ENCODE data around the gene ELF4. TPM values are rescaled to one million over a fixed set of nuclear protein-coding genes. Genes with fewer than 3 reads are reported as not detected.

Gene ELF4
- total RNA-seq, 1 experiment from 2014 or later, result 19.2 TPM

DNA sequence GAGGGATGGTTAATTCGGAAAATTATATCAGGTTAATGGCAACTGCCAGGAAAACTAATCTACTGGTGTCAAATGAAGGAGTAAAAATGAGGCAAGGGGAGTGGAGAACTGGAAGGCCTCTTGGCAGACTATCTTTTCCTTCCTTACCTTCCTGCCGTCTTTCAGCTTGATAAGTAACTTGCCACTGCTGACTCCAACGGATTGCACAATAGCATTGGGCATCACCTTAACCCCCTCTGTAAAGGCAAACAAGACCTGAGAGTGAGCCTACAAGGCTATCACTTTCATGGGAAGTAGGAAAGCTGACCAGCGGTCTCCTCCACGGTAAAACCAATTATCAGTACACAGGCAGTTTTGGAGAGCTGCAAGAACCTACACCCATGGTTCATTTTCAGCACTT, 26.2 kb upstream of the ELF4 start:
- Histone ChIP-seq H3K9ac (ENCODE audit: low read length) (no peak overlapping the region), H3K27me3 (ENCODE audit: insufficient read depth, low read length) (no peaks in the 10 kb centered on the region), H3K4me3 (replicated peaks in 1 of 2; ENCODE audit: low read depth in 1 of 2, low read length in 2 of 2) (no peak overlapping the region), H3K9me3 (ENCODE audit: control insufficient read depth in 1 of 2, insufficient read depth in 1 of 2, low read depth in 1 of 2, low read length in 2 of 2) (no peaks in the 10 kb centered on the region), H3K36me3 (ENCODE audit: control insufficient read depth in 1 of 2, insufficient read depth in 2 of 2, low read length in 2 of 2) (peaks cover 0 to 2% of the 10 kb centered on the region in 2 experiments; a peak in 2 of 4 replicates), H2AFZ (ENCODE audit: low read depth, low read length, poor library complexity, severe bottlenecking) (no peak overlapping the region), H3K4me1 (ENCODE audit: control insufficient read depth in 1 of 2, insufficient read depth in 2 of 2, low read length in 2 of 2) (no peaks in the 10 kb centered on the region), H3K27ac (ENCODE audit: low read depth, low read length) (no peak overlapping the region), H3K4me2 (ENCODE audit: low read length) (no peak overlapping the region), H3K79me2 (ENCODE audit: insufficient read depth, low read length) (no peaks in the 10 kb centered on the region), H4K20me1 (ENCODE audit: insufficient read depth) (no peaks in the 10 kb centered on the region), H3K9me2 (ENCODE audit: insufficient read depth) (no peaks in the 10 kb centered on the region)
- ATAC-seq (no peak), DNase-seq (ENCODE audit: low read depth, low spot score) (no peak)
- intact Hi-C loops (cut with micrococcal nuclease), result no loop called here
- no TSS peak for BruUV-seq (replicated peaks)
- POLR2A ChIA-PET, result no interaction called here
- RAD21 ChIA-PET (ENCODE audit: low non-redundant PET in 1 of 2, low total read pairs in 2 of 2, uncharacterized antibody in 2 of 2, unreplicated experiment in 2 of 2), result no interaction called here
- CTCF ChIA-PET, result no interaction called here
- TF ChIP-seq TCF7L2 (IDR thresholded peaks at IDR 0.05; ENCODE audit: borderline replicate concordance, extremely low read depth, insufficient read depth, insufficient read length) (no peak), RAD21 (IDR thresholded peaks at IDR 0.05; ENCODE audit: low read depth) (no peak), FOSL1 (IDR thresholded peaks at IDR 0.05; ENCODE audit: low read depth) (no peak), SRF (IDR thresholded peaks at IDR 0.05; ENCODE audit: low read depth) (no peak), ZNF274 (IDR thresholded peaks at IDR 0.05; ENCODE audit: low read depth, low read length) (no peak), POLR2A (IDR thresholded peaks at IDR 0.05; ENCODE audit: borderline replicate concordance, extremely low read depth, insufficient read depth, insufficient read length) (no peak), YY1 (IDR thresholded peaks at IDR 0.05; ENCODE audit: extremely low read depth, insufficient replicate concordance, low read depth, low read length) (no peak), POLR2AphosphoS5 (IDR thresholded peaks at IDR 0.05; ENCODE audit: low read depth, low read length) (no peak), SP1 (IDR thresholded peaks at IDR 0.05; ENCODE audit: low read depth) (no peak), EZH2 (IDR thresholded peaks at IDR 0.05) (no peak), JUND (IDR thresholded peaks at IDR 0.05) (no peak), SIN3A (IDR thresholded peaks at IDR 0.05; ENCODE audit: low read depth) (no peak), EGR1 (IDR thresholded peaks at IDR 0.05; ENCODE audit: low read depth) (no peak)
- TF ChIP-seq, protein P1, sequence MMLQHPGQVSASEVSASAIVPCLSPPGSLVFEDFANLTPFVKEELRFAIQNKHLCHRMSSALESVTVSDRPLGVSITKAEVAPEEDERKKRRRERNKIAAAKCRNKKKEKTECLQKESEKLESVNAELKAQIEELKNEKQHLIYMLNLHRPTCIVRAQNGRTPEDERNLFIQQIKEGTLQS (IDR thresholded peaks at IDR 0.05), result no peak
- TF ChIP-seq, protein P2, sequence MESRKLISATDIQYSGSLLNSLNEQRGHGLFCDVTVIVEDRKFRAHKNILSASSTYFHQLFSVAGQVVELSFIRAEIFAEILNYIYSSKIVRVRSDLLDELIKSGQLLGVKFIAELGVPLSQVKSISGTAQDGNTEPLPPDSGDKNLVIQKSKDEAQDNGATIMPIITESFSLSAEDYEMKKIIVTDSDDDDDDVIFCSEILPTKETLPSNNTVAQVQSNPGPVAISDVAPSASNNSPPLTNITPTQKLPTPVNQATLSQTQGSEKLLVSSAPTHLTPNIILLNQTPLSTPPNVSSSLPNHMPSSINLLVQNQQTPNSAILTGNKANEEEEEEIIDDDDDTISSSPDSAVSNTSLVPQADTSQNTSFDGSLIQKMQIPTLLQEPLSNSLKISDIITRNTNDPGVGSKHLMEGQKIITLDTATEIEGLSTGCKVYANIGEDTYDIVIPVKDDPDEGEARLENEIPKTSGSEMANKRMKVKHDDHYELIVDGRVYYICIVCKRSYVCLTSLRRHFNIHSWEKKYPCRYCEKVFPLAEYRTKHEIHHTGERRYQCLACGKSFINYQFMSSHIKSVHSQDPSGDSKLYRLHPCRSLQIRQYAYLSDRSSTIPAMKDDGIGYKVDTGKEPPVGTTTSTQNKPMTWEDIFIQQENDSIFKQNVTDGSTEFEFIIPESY (IDR thresholded peaks at IDR 0.05; ENCODE audit: extremely low read depth, insufficient replicate concordance, low read length), result no peak
- TF ChIP-seq, protein P3, sequence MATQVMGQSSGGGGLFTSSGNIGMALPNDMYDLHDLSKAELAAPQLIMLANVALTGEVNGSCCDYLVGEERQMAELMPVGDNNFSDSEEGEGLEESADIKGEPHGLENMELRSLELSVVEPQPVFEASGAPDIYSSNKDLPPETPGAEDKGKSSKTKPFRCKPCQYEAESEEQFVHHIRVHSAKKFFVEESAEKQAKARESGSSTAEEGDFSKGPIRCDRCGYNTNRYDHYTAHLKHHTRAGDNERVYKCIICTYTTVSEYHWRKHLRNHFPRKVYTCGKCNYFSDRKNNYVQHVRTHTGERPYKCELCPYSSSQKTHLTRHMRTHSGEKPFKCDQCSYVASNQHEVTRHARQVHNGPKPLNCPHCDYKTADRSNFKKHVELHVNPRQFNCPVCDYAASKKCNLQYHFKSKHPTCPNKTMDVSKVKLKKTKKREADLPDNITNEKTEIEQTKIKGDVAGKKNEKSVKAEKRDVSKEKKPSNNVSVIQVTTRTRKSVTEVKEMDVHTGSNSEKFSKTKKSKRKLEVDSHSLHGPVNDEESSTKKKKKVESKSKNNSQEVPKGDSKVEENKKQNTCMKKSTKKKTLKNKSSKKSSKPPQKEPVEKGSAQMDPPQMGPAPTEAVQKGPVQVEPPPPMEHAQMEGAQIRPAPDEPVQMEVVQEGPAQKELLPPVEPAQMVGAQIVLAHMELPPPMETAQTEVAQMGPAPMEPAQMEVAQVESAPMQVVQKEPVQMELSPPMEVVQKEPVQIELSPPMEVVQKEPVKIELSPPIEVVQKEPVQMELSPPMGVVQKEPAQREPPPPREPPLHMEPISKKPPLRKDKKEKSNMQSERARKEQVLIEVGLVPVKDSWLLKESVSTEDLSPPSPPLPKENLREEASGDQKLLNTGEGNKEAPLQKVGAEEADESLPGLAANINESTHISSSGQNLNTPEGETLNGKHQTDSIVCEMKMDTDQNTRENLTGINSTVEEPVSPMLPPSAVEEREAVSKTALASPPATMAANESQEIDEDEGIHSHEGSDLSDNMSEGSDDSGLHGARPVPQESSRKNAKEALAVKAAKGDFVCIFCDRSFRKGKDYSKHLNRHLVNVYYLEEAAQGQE (IDR thresholded peaks at IDR 0.05; ENCODE audit: low read depth), result no peak
- TF ChIP-seq, protein P4, sequence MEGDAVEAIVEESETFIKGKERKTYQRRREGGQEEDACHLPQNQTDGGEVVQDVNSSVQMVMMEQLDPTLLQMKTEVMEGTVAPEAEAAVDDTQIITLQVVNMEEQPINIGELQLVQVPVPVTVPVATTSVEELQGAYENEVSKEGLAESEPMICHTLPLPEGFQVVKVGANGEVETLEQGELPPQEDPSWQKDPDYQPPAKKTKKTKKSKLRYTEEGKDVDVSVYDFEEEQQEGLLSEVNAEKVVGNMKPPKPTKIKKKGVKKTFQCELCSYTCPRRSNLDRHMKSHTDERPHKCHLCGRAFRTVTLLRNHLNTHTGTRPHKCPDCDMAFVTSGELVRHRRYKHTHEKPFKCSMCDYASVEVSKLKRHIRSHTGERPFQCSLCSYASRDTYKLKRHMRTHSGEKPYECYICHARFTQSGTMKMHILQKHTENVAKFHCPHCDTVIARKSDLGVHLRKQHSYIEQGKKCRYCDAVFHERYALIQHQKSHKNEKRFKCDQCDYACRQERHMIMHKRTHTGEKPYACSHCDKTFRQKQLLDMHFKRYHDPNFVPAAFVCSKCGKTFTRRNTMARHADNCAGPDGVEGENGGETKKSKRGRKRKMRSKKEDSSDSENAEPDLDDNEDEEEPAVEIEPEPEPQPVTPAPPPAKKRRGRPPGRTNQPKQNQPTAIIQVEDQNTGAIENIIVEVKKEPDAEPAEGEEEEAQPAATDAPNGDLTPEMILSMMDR (IDR thresholded peaks at IDR 0.05 in 2 of 3, conservative IDR thresholded peaks at IDR 0.05 in 1 of 3; ENCODE audit: borderline replicate concordance in 1 of 3, insufficient read depth in 1 of 3, low read depth in 2 of 3, low read length in 2 of 3), result no peak
